GM18858 (cell line): ENCODE results near the gene LOXHD1.

Source experiments
- ATAC-seq: cut with Tn5 transposase; IDR thresholded peaks from one replicate; pipeline ENCODE4 v1.9.1; 2021; ENCODE audit not compliant: unreplicated experiment

Gene LOXHD1

GRCh38 chr18:46452820-46453219 lies 204.2 kb downstream of the LOXHD1 start:
- no peak for ATAC-seq

DNA sequence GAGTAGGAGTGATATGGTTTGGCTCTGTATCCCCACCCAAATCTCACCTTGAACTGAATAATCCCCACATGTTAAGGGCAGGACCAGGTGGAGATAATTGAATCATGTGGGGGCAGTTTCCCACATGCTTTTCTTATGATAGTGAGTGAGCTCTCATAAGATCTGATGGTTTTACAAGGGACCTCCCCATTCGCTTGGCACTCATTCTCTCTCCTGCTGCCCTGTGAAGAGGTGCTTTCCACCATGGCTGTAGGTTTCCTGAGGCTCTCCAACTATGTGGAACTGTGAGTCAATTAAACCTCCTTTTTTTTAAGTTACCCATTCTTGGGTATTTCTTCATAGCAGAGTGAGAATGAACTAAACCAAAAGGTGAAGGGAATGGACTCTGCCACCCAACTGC lies 207.5 kb downstream of the LOXHD1 start:
- no peak for ATAC-seq

DNA sequence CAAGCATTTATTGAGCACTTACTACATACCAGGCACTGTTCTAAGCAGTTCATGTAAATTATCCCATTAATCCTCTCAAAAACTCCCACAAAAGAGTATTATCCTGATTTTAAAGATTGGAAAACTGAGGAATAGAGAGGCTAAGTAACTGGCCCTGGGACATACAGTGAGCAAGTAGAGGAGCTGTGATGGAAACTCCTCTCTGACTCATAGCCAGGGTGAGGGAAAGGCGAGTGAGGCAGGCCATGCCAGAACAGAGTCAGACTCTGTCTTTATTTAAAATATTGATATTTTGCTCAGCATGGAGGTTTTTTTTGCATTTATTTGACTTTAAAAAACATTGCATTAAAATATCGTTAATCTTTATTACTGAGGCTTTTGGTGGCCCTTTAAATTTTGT lies 208.0 kb downstream of the LOXHD1 start:
- ATAC-seq: no peak

DNA sequence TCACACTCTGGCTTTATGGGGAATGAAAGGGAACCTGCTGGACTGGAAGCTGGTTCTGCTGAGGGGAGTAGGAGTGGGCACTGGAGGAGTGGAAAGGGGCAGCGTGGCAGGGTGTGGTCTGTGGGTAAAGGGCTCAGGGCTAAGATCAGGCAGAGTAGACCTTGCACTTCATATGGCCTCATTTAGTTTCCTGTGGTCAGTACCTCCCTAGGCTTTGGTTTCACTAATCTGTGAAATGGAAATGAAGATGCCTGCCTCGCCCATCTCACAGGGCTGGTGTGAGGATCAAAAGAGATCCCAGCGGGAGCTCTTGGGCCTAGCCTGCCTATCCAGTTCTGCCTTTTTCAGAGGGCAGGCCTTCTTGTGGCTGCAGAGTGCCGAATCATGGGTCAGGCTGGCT lies 208.7 kb downstream of the LOXHD1 start:
- no peak for ATAC-seq

- no peak for ATAC-seq
These were observed 209.2 kb downstream of the LOXHD1 start for GRCh38 chr18:46447792-46448191.

DNA sequence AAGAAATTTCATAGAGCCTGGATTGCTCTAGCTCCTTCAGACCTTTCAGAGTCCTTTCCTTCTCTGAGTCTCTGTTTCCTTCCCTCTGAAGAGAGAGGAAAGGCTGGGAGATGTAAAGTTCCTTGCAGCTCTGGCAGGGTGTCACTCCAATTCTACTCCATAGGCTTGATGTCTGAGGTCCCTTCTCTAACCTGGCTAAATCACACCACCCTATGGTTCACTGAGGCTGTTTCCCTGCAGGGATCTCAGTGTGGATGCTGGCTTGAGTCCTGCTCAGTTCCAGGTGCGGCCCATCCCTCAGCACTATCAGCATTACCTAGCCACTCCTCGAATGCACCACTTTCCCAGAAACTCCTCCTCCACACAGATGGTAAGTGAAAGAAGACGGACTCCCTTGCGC lies 209.7 kb downstream of the LOXHD1 start:
- ATAC-seq: no peak

- ATAC-seq: no peak
These were observed 211.3 kb downstream of the LOXHD1 start for GRCh38 chr18:46445522-46446313.

GRCh38 chr18:46439037-46439436 lies 218.0 kb downstream of the LOXHD1 start:
- no peak for ATAC-seq

DNA sequence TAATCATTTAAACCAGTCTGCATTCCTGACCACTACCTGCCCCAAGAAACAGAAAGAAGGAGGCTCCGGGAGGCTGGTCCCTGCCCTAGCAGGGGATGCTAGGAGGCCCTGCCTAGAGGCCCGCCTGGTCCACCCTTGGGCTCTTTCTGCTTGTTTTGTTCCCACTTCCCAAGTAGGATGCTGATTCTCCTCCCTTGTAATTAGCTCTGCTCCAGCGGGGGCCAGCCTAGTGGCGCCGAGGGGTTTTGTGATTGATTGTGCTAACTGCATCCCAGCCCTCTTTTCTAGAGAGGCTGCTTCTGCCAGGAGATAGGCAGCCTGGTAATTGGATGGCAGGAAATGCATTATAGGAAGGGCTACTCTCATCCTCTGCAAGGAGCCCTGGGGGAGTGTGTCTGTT lies 220.0 kb downstream of the LOXHD1 start:
- ATAC-seq: no peak

DNA sequence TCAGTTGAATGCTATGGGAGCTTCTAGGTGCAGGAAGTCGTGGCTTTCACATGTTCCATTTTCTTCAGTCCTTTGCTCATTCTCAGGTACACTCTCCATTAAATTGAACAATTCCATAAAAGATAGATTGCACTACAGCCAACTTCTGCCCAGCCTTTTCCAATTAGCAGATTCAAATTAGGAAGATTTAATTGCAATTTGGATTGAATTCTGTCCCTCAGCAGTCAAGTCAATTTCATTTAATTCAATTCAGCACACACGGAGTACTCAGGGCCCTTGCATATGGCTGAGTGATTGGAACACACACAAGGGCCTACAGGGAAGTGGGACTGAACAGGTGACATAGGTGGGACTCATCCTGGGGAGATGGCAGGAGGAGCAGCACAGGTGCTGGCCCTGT lies 220.4 kb downstream of the LOXHD1 start:
- ATAC-seq: no peak

DNA sequence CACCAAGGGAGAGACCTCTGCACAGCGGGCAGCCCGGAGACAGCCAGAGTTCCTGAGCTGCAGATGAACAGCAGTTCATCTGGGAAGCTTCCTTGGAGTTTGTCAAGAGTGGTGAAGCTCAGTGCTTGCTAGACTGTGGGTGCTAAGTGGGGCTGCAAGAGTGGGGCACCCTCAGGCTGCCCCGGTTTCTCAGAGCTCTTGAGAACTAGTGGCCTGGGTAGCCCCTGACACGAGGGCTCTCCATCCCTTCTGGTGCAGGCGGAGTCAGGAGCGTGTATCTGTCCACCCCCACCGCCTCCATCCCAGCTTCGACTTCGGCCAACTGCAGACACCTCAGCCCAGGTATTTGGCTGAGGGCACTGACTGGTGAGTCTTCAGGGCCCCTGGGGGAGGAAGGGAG lies 222.0 kb downstream of the LOXHD1 start:
- no peak for ATAC-seq

- no peak for ATAC-seq
These were observed 222.4 kb downstream of the LOXHD1 start for GRCh38 chr18:46434629-46435028.

DNA sequence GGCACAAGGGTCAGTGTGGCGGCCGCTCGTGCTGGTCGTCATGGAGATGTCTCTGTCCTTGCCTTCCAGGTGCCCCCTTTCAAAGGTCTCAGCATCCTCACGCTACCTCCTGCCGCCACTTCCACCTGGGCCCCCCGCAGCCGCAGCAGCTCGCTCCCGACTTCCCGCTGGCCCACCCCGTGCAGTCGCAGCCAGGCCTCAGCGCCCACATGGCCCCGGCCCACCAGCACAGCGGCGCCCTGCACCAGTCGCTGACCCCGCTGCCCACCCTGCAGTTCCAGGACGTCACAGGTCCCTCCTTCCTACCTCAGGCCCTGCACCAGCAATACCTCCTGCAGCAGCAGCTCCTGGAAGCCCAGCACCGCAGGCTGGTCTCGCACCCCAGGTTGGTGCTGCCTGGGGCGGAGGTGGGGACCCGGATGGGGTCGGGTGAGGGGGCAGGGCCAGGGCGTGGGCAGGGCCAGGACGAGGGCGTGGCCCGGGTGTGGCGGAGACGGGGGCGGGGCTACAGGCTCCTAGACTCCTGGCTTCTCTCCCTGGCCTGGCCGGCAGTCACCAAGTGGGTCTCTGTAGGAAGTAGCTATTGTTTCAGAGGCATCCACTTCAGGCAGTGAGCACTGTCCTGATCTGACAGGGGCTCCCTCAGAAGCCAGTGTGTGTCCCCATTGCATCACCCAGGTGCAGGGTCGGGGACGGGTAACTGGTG lies 223.7 kb downstream of the LOXHD1 start:
- no peak for ATAC-seq

DNA sequence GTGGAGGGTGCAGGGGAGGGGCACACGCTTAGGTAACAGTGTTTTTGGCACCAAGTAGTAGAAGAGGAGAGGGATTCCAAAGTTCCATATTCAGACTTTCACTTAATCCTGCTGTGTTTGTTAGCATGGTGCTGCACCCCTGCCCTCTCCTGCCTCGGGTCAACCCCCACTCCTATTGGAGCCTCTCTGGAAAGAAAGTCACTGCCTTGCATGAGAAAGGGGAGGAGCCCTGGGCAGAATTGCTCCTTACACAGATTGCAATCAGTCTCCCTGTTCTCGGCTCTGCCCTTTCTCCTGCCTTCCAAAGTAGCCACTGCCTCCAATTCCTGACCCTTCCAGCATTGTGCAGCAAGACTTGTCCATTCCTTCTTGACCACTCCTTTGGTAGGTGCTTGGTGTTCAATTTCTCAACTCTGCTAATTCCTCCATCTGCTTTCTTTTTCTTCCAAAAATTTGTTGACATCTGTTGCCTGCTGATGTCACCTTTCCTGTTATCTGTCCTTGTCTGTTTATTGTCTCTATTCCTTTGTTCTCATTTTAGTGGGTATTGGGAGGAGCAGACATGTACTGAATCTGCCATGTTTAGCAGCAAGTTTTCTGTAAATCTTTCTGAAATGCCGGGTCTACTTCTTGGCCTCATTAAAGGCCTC lies 225.4 kb downstream of the LOXHD1 start:
- no peak for ATAC-seq

DNA sequence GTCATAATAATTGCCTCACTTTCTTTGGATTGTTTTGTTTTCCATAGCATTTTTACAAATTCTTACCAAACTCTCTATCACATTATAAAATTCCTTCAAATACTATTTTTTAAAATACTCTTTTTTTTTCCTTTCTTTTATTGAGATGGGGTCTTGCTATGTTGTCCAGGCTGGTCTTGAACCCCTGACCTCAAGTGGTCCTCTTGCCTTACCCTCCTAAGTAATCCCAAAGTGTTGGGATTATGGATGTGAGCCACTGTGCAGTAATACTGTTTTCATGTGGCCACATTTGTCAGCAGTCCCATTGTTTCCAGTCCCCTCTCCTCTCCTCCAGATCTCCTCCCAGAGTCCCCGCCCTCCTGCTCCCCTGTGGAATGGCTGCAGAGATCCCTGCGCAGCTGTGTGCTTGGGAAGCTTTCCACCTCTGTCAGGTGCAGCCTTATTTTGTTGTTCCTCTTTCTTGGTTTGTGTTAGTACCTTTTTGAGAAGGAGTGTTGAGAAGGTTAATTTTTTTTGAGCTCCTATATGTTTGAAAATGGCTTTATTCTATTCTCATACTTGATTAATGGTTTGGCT lies 227.3 kb downstream of the LOXHD1 start:
- no peak for ATAC-seq

GRCh38 chr18:46429130-46429529 lies 227.9 kb downstream of the LOXHD1 start:
- no peak for ATAC-seq

DNA sequence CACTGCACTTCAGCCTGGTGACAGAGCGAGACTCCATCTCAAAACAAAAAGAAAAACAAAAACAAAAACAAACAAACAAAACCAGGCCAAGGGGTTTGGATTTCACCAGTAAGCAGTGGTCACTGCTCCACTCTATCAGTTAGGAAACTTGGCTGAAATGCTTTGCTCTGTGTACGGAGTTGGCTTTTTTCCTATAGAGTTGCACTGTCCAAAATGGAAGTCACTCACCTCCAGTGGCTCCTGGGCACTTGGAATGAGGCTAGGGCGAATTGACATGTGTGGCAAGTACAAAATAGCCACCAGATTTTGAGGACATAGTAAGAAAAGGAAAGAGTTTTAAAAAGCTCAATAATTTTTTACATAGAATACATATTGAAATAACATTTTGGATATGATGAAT lies 228.7 kb downstream of the LOXHD1 start:
- no peak for ATAC-seq

- no peak for ATAC-seq
These were observed 229.6 kb downstream of the LOXHD1 start for GRCh38 chr18:46427216-46427995.
